Activated CD4-positive, alpha-beta T cell treated with anti-CD3 and anti-CD28 coated beads, Interleukin-2, amount 10 ng/mL, durations not matched to agents 7 days and 5 days (primary cell): ENCODE data around the gene ATP4B. TPM values are rescaled to one million over a fixed set of nuclear protein-coding genes. Genes with fewer than 3 reads are reported as not detected.

Source experiments
- CTCF ChIA-PET: fragments of 350-600 bp; sonication (Branson Sonifier 250); formaldehyde crosslinking; loops from one replicate; lab custom pipeline; 2021; ENCODE audit warnings: antibody characterized with exemption; lab: Charles Lee
- POLR2A ChIA-PET: fragments of 350-600 bp; sonication (Branson Sonifier 250); formaldehyde crosslinking; loops from one replicate; lab custom pipeline; 2021; ENCODE audit warnings: antibody characterized with exemption; lab: Charles Lee
- DNase-seq: peaks from one replicate; pipeline ENCODE4 v3.0.0-alpha.2; 2020
- H3K27ac Mint-ChIP-seq: one replicate; pipeline ENCODE4 v1.8.0; 2021; ENCODE audit warnings: mild to moderate bottlenecking, moderate library complexity, mixed read lengths
- H3K27me3 Mint-ChIP-seq: one replicate; pipeline ENCODE4 v1.8.0; 2021; ENCODE audit warnings: mixed read lengths
- H3K36me3 Mint-ChIP-seq: one replicate; pipeline ENCODE4 v1.8.0; 2021; ENCODE audit warnings: low read depth, mixed read lengths
- H3K4me1 Mint-ChIP-seq: one replicate; pipeline ENCODE4 v1.8.0; 2021; ENCODE audit warnings: mixed read lengths
- H3K4me3 Mint-ChIP-seq: one replicate; pipeline ENCODE4 v1.8.0; 2021; ENCODE audit warnings: mild to moderate bottlenecking, moderate library complexity, mixed read lengths
- H3K9me3 Mint-ChIP-seq: one replicate; pipeline ENCODE4 v1.8.0; 2021; ENCODE audit warnings: mixed read lengths
- total RNA-seq, 2 experiments: library from RNA; stranded (reverse); gene quantifications; one replicate each; pipeline ENCODE4 v1.2.3, GENCODE V29; 2021

Gene ATP4B
- total RNA-seq, 2 experiments from 2014 or later: not detected

GRCh38 chr13:113665597-113666328, 7.8 kb upstream of the ATP4B start:
- CTCF ChIA-PET: interaction anchor here (1.1 to 1.3 kb wide), 2 partner anchors 59 to 75 kb away, joined by 6 read pairs; no protein-coding TSS in a partner anchor
- no peaks in the 10 kb centered on the region for H3K4me1 Mint-ChIP-seq
- DNase-seq: no peak

GRCh38 chr13:113664751-113665596, 7.0 kb upstream of the ATP4B start:
- Mint-ChIP-seq H3K4me3 (no peak overlapping the region), H3K27me3 (peaks cover 8% of the 10 kb centered on the region), H3K36me3 (no peaks in the 10 kb centered on the region), H3K9me3 (peaks cover 8% of the 10 kb centered on the region), H3K27ac (no peak overlapping the region), H3K4me1 (no peaks in the 10 kb centered on the region)
- DNase-seq: no peak
- ChIA-PET CTCF (interaction anchor here (0.5 to 1.3 kb wide), 3 partner anchors 60 to 359 kb away, joined by 3 to 6 read pairs (median 6); no protein-coding TSS in a partner anchor), POLR2A (no interaction called here)

More at GRCh38 chr13:113665597-113666328, 7.8 kb upstream of the ATP4B start:
- Mint-ChIP-seq H3K36me3 (no peaks in the 10 kb centered on the region), H3K27me3 (peaks cover 7% of the 10 kb centered on the region), H3K9me3 (peaks cover 6% of the 10 kb centered on the region), H3K4me3 (no peak overlapping the region), H3K27ac (no peak overlapping the region)
- POLR2A ChIA-PET: no interaction called here

- Mint-ChIP-seq H3K4me1 (no peaks in the 10 kb centered on the region), H3K4me3 (no peak overlapping the region), H3K27ac (no peak overlapping the region), H3K27me3 (peaks cover 8% of the 10 kb centered on the region), H3K9me3 (peaks cover 8% of the 10 kb centered on the region), H3K36me3 (no peaks in the 10 kb centered on the region)
- ChIA-PET CTCF (no interaction called here), POLR2A (no interaction called here)
- DNase-seq: no peak
Measured at GRCh38 chr13:113663934-113664333, 5.9 kb upstream of the ATP4B start.

DNA sequence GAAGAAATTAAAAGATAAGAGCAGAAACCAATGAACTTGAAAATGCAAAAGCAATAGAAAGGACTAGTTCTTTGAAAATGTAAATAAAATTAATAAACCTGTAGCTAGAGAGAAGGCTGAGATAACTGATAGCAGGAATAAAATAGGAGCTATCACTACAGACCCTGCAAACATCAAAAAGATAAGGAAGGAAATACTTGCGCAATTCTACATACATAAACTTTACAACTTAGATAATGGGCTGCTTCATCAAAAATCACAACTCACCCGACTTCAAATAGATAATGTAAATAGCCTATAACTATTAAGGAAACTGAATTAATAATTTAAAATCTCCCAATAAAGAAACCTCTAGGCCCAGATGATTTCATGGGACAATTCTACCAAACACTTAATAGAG, 3.5 kb upstream of the ATP4B start:
- POLR2A ChIA-PET: no interaction called here
- H3K27ac Mint-ChIP-seq: no peak overlapping the region
- H3K36me3 Mint-ChIP-seq: no peaks in the 10 kb centered on the region
- no peak for DNase-seq
- H3K27me3 Mint-ChIP-seq: peaks cover 8% of the 10 kb centered on the region
- peaks cover 8% of the 10 kb centered on the region for H3K9me3 Mint-ChIP-seq
- H3K4me1 Mint-ChIP-seq: no peaks in the 10 kb centered on the region
- H3K4me3 Mint-ChIP-seq: no peak overlapping the region
- CTCF ChIA-PET: interaction anchor here (1.0 to 1.2 kb wide), 2 partner anchors 35 to 63 kb away, joined by 3 to 4 read pairs; no protein-coding TSS in a partner anchor

- ChIA-PET POLR2A (no interaction called here), CTCF (interaction anchor here (1.2 kb wide), 1 partner anchor 64 kb away, joined by 4 read pairs; no protein-coding TSS in a partner anchor)
- no peak for DNase-seq
- Mint-ChIP-seq H3K9me3 (peaks cover 8% of the 10 kb centered on the region), H3K4me1 (no peaks in the 10 kb centered on the region), H3K27me3 (peaks cover 8% of the 10 kb centered on the region), H3K27ac (no peak overlapping the region), H3K36me3 (no peaks in the 10 kb centered on the region), H3K4me3 (no peak overlapping the region)
Measured at GRCh38 chr13:113660066-113660465, 2.1 kb upstream of the ATP4B start.

GRCh38 chr13:113659337-113659736, 1.3 kb upstream of the ATP4B start:
- no peaks in the 10 kb centered on the region for H3K4me1 Mint-ChIP-seq
- H3K4me3 Mint-ChIP-seq: no peak overlapping the region
- POLR2A ChIA-PET: no interaction called here
- H3K27me3 Mint-ChIP-seq: peaks cover 8% of the 10 kb centered on the region
- H3K9me3 Mint-ChIP-seq: peaks cover 8% of the 10 kb centered on the region
- CTCF ChIA-PET: no interaction called here
- no peak for DNase-seq
- no peak overlapping the region for H3K27ac Mint-ChIP-seq
- no peaks in the 10 kb centered on the region for H3K36me3 Mint-ChIP-seq

DNA sequence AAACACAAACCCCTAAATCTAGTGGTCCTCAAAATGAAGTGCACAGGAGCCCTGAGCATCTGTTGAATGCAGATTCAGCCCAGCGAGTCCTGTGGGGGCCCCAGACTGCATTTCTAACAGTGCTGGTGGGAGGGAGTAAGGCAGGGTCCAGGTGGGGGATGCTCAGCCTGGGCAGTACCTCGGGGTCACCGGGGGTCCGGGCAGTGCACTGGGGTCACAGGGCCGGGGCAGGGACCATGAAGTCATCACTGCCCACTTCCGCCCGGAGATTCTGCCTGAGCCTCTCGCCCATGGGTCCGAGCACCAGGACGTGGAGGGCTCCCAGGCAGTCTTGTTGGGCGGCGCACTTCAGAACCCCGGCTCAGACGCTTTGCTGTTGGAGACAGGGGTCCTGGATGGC, 838 bp upstream of the ATP4B start:
- no peak for DNase-seq
- ChIA-PET POLR2A (no interaction called here), CTCF (no interaction called here)
- Mint-ChIP-seq H3K4me3 (no peak overlapping the region), H3K4me1 (no peaks in the 10 kb centered on the region), H3K9me3 (peaks cover 8% of the 10 kb centered on the region), H3K27ac (no peak overlapping the region), H3K36me3 (no peaks in the 10 kb centered on the region), H3K27me3 (peaks cover 8% of the 10 kb centered on the region)

GRCh38 chr13:113656831-113657671, 947 bp downstream of the ATP4B start:
- no peak for DNase-seq
- ChIA-PET CTCF (interaction anchor here (1.3 kb wide), 1 partner anchor 67 kb away, joined by 4 read pairs; no protein-coding TSS in a partner anchor), POLR2A (no interaction called here)
- H3K27me3 Mint-ChIP-seq: peaks cover 8% of the 10 kb centered on the region
- H3K27ac Mint-ChIP-seq: no peak overlapping the region
- no peaks in the 10 kb centered on the region for H3K36me3 Mint-ChIP-seq
- H3K9me3 Mint-ChIP-seq: peaks cover 8% of the 10 kb centered on the region
- no peak overlapping the region for H3K4me3 Mint-ChIP-seq
- no peaks in the 10 kb centered on the region for H3K4me1 Mint-ChIP-seq

- H3K4me3 Mint-ChIP-seq: no peak overlapping the region
- peaks cover 5% of the 10 kb centered on the region for H3K9me3 Mint-ChIP-seq
- CTCF ChIA-PET: interaction anchor here (1.3 kb wide), 1 partner anchor 68 kb away, joined by 4 read pairs; no protein-coding TSS in a partner anchor
- POLR2A ChIA-PET: no interaction called here
- peaks cover 5% of the 10 kb centered on the region for H3K27me3 Mint-ChIP-seq
- H3K36me3 Mint-ChIP-seq: no peaks in the 10 kb centered on the region
- no peaks in the 10 kb centered on the region for H3K4me1 Mint-ChIP-seq
- no peak overlapping the region for H3K27ac Mint-ChIP-seq
- DNase-seq: no peak
Measured at GRCh38 chr13:113656003-113656588, 1.9 kb downstream of the ATP4B start.

GRCh38 chr13:113655346-113656002, 2.5 kb downstream of the ATP4B start:
- Mint-ChIP-seq H3K9me3 (no peaks in the 10 kb centered on the region), H3K27me3 (no peaks in the 10 kb centered on the region), H3K27ac (no peak overlapping the region), H3K36me3 (no peaks in the 10 kb centered on the region), H3K4me3 (no peak overlapping the region), H3K4me1 (no peaks in the 10 kb centered on the region)
- ChIA-PET CTCF (interaction anchor here (1.3 kb wide), 1 partner anchor 69 kb away, joined by 4 read pairs; no protein-coding TSS in a partner anchor), POLR2A (no interaction called here)
- DNase-seq: no peak

DNA sequence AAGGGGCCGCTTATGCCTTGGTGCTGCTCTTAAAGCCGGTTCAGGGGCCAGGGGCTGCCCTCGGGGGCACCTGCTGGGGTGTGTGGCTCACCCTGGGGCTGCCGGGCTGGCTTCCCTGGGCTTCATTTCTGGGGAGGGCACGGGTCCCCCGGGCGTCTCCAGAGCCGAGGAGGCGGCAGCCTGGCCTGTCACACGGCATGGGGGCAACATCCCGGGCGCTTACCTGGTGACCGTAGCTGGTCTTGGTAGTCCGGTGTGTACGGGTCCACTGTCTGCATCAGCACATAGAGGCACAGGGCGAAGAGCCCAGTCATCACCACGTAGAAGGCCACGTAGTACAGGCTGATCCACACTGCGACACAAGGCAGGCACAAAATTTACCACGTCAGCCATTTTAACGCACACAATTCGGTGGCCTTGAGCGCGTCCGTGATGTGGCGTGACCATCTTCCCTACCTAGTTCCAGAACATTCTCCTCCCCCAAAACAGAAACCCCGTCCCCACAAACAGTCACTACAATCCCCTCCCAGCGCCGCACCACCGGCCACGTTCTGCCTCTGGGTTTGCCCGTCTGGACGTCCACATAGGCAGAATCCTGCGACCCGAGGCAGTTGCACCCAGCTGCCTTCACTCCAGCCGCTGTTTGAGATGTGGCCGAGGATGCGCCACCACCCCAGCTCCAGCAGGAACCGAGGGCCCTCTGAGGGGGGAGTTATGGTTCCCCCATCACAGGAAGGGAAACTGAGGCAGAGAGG, 3.2 kb downstream of the ATP4B start:
- no peak for DNase-seq

More for the DNA sequence above, 3.2 kb downstream of the ATP4B start:
- Mint-ChIP-seq H3K27me3 (no peaks in the 10 kb centered on the region), H3K4me3 (no peak overlapping the region), H3K36me3 (no peaks in the 10 kb centered on the region), H3K4me1 (no peaks in the 10 kb centered on the region), H3K27ac (no peak overlapping the region), H3K9me3 (no peaks in the 10 kb centered on the region)
- ChIA-PET CTCF (no interaction called here), POLR2A (no interaction called here)
